D721Med (cell line): ENCODE measurements around the gene NSMCE1.

Experiments
- DNase-seq: peaks from one replicate; pipeline ENCODE4 v3.0.0; 2011; ENCODE audit warnings: low spot score; ENCODE audit not compliant: insufficient read length
- FAIRE-seq: peaks from 2 replicates; lab custom pipeline; 2011; peaks lifted over from hg19 to GRCh38; lab: Jason Lieb, UNC
- TF ChIP-seq, protein P1 (sequence below): IDR thresholded peaks from 2 replicates; pipeline ENCODE4 v1.5.1; 2012; ENCODE audit warnings: mild to moderate bottlenecking, control low read depth; ENCODE audit not compliant: insufficient read depth; ENCODE audit errors: missing control alignments

The NSMCE1 gene

DNA sequence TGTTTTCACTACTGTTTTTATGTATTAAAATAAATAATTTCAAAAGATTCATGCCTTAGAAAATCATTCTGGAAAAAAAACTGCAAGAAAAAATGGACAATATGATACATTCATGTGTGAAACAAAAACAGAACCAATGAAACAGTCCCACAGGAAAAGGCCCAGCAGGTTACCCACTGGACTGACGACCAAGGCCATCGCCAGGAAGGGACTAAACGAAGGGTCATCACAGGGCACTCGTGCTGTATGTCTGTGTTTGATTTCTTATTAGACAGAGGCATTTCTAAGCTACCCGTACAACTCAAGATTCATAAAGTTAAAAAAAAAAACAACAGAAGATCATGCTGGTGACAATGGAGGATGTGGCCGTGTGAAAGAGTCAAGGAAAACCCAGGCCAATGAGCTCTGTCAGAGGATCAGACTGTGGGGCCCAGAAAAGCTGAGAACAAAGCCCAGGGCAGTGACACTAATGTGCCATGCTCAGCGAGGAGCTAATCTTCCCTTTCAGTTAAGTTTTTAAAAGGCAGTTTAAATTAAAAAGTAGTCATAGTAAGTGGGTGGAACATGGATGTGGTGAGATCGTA lies 31.8 kb downstream of the NSMCE1 start:
- TF ChIP-seq, protein P1, sequence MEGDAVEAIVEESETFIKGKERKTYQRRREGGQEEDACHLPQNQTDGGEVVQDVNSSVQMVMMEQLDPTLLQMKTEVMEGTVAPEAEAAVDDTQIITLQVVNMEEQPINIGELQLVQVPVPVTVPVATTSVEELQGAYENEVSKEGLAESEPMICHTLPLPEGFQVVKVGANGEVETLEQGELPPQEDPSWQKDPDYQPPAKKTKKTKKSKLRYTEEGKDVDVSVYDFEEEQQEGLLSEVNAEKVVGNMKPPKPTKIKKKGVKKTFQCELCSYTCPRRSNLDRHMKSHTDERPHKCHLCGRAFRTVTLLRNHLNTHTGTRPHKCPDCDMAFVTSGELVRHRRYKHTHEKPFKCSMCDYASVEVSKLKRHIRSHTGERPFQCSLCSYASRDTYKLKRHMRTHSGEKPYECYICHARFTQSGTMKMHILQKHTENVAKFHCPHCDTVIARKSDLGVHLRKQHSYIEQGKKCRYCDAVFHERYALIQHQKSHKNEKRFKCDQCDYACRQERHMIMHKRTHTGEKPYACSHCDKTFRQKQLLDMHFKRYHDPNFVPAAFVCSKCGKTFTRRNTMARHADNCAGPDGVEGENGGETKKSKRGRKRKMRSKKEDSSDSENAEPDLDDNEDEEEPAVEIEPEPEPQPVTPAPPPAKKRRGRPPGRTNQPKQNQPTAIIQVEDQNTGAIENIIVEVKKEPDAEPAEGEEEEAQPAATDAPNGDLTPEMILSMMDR, result no peak
- DNase-seq, result no peak
- no peak for FAIRE-seq

DNA sequence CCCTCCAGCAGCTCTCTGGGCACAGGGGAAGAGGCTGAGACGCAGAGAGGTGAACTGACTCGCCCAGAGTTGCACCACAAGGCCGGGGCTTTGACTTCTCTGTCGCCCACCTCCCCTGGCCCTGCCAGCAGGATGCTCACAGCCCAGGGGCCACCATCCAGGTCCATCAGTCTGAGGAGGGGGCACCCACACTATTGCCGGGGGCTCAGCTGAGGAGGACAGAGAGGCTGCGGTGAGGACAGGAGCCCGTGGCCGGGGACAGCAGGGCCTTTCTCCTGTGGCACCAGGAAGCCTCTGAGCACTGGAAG lies 32.7 kb downstream of the NSMCE1 start:
- TF ChIP-seq, protein P1, result no peak
- FAIRE-seq (no peak), DNase-seq (no peak)

DNA sequence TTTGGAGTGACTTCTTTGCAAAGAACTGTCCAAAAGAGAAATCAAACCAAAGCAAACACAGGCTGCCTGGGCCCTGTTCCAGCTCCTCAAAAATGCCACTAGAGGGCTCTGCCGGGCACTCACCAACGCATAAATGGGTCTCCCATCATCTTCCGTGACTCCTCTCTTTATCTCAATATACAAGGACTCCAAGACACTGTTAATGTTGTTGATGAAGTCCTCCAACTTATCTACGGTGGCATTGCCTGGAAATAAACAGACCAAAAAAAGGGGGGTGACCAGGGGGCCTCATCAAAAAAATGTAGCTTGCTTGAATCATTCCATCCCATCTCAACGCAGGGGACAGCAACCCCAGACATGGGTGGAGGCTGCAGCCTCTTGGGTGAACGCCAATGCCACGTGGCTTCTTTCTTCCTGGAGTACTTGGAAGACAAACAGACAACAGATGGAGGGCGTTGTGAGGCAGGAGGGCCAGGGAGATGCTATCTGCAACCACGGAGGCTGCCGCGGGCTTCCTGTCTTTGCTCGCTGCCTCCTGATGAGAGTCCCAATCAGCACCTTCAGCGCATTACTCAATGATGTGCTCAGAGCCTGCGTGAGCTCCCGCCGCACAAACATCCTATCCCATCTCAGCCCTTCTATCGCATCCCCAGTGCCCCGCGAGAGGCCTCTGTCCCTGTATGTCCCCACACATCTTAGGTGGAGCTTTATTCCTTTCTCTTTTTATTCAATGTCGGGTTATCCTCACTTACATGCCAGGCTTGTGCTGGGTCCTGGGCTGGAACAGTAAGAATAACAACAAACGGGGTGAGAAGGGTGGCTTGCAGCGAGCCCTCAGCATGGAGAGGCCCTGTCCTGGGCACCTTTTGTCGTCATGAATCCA lies 33.3 kb downstream of the NSMCE1 start:
- FAIRE-seq (no peak), DNase-seq (no peak)
- TF ChIP-seq, protein P1, result peak; percentile 82

DNA sequence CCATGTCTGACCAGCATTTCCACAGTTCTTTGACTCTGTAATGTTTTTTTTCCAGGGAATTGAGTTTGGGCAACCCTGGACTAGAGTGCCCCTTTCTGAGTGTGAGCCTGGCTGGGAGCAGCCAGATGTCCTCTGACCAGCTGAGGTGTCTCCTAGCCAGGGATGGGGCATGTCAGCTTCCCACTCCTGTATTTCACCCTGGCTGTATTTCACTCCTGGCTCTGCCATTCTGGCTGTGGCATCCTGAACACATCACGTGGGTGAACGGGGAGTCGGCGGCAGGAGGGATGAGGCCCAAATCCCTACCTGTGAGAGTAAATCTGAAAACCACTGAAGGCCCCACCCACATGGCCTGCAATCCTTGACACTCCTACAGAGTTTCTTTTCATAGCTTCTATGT lies 34.0 kb downstream of the NSMCE1 start:
- FAIRE-seq, result no peak

DNA sequence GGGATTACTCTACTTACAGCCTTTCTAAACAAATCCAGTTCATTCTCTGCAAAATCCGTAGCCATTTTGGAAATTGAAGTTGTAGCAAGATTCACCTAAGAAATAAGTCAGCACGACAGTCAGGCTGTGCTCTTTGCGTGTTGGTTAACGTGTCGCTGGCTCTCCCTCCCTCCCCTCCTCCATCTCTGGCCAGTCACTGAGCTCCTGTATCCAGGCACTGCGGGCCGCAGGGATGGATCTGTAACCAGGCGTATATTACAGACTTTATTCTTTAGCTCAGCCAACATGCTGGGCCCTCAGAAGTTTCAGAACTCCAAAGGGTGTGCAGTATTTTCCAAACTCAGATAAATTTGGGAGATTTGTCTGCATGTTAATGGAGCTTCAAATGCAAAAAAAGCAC lies 34.4 kb downstream of the NSMCE1 start:
- no peak for FAIRE-seq
- no peak for DNase-seq
- TF ChIP-seq, protein P1, result no peak

More for the DNA sequence above, 34.0 kb downstream of the NSMCE1 start:
- TF ChIP-seq, protein P1, result no peak
- no peak for DNase-seq

DNA sequence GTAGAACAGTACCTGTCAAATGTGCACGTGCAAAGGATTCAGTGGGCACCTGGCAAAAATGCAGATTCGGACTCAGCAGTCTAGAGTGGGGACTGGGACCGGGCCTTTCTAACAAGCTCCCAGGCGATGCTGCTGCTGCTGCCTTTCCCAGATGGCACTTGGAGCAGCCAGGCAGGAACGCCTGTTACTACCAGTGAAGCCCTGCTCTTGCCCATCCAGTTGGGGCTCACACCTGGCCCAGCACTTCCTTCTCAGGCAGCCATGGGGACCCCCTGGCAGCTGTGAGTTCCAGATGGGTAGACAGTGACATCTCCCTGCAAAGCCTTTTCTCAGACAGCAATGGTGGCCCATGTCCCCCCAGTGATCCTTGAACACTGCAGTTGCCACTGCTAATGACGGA lies 34.8 kb downstream of the NSMCE1 start:
- DNase-seq (no peak), FAIRE-seq (no peak)
- TF ChIP-seq, protein P1, result no peak
